ENCODE results near the gene HSPA1L.
A peak's percentile ranks its signal among the peaks of the same experiment; 100 is the strongest.

Gene HSPA1L

GRCh38 chr6:31780507-31781243, 34.4 kb downstream of the HSPA1L start:
- DNase-seq = no peak

GRCh38 chr6:31779908-31780307, 35.2 kb downstream of the HSPA1L start:
- DNase-seq = no peak

- DNase-seq = no peak
These were observed 35.8 kb downstream of the HSPA1L start for GRCh38 chr6:31778999-31779885.

GRCh38 chr6:31778193-31778592, 36.9 kb downstream of the HSPA1L start:
- DNase-seq = no peak

GRCh38 chr6:31777667-31778050, 37.4 kb downstream of the HSPA1L start:
- no peak for DNase-seq

- peak; percentile 72 for DNase-seq
These were observed 38.0 kb downstream of the HSPA1L start, which contains the start of gene VWA7 for GRCh38 chr6:31776989-31777666. TSS of gene VWA7 (minus strand) at chr6:31777328. CDS start at chr6:31776779, 549 bp downstream.

- no peak for DNase-seq
These were observed 38.5 kb downstream of the HSPA1L start for GRCh38 chr6:31776485-31776988.

- no peak for DNase-seq
These were observed 39.2 kb downstream of the HSPA1L start for GRCh38 chr6:31775633-31776484.

GRCh38 chr6:31775184-31775583, 39.9 kb downstream of the HSPA1L start:
- no peak for DNase-seq

GRCh38 chr6:31771992-31772358, 43.1 kb downstream of the HSPA1L start:
- DNase-seq = no peak

GRCh38 chr6:31770860-31771259, 44.2 kb downstream of the HSPA1L start:
- DNase-seq = no peak

- DNase-seq = peak; percentile 53
These were observed 45.3 kb downstream of the HSPA1L start for GRCh38 chr6:31769684-31770371.

GRCh38 chr6:31768363-31769257, 46.5 kb downstream of the HSPA1L start:
- DNase-seq = no peak

- DNase-seq = no peak
These were observed 47.9 kb downstream of the HSPA1L start for GRCh38 chr6:31767096-31767645.

- no peak for DNase-seq
These were observed 48.9 kb downstream of the HSPA1L start for GRCh38 chr6:31765910-31766794.

- DNase-seq = no peak
These were observed 49.5 kb downstream of the HSPA1L start for GRCh38 chr6:31765559-31765909.

- no peak for DNase-seq
These were observed 50.9 kb downstream of the HSPA1L start for GRCh38 chr6:31764198-31764597.

GRCh38 chr6:31763619-31763940, 51.5 kb downstream of the HSPA1L start:
- DNase-seq = no peak

GRCh38 chr6:31762878-31763618, 52.0 kb downstream of the HSPA1L start:
- DNase-seq = no peak

Data from NCI-H1105 (cell line).